Stimulated activated CD4-positive, alpha-beta T cell treated with anti-CD3 and anti-CD28 coated beads, TNF-alpha, amount 100 ng/mL, for 48 hours (primary cell): ENCODE results near the gene KCNMA1.

Experiments
- DNase-seq, 3 donors: peaks; one replicate each; pipeline ENCODE4 v3.0.0-alpha.2; 2020; ENCODE audit warnings: low read depth in 3 of 3

KCNMA1 gene

GRCh38 chr10:77212632-77213031 lies 425.0 kb downstream of the KCNMA1 start:
- DNase-seq = no peak

- no peak for DNase-seq
Observed at GRCh38 chr10:77210645-77211044, 427.0 kb downstream of the KCNMA1 start.

- DNase-seq = no peak
Observed at GRCh38 chr10:77208684-77209256, 428.8 kb downstream of the KCNMA1 start.

- no peak for DNase-seq
Observed at GRCh38 chr10:77207828-77208185, 429.8 kb downstream of the KCNMA1 start.

GRCh38 chr10:77207182-77207827 lies 430.3 kb downstream of the KCNMA1 start:
- DNase-seq = no peak

- no peak for DNase-seq
Observed at GRCh38 chr10:77205135-77205534, 432.5 kb downstream of the KCNMA1 start.

GRCh38 chr10:77204171-77204570 lies 433.4 kb downstream of the KCNMA1 start:
- DNase-seq = no peak

- DNase-seq = no peak
Observed at GRCh38 chr10:77202857-77203256, 434.8 kb downstream of the KCNMA1 start.

GRCh38 chr10:77201135-77202106 lies 436.2 kb downstream of the KCNMA1 start:
- no peak for DNase-seq

GRCh38 chr10:77197544-77197943 lies 440.1 kb downstream of the KCNMA1 start:
- no peak for DNase-seq

- no peak for DNase-seq
Observed at GRCh38 chr10:77196614-77197013, 441.0 kb downstream of the KCNMA1 start.

- no peak for DNase-seq
Observed at GRCh38 chr10:77195101-77195500, 442.5 kb downstream of the KCNMA1 start.

- no peak for DNase-seq
Observed at GRCh38 chr10:77193001-77193400, 444.6 kb downstream of the KCNMA1 start.

GRCh38 chr10:77192402-77192801 lies 445.2 kb downstream of the KCNMA1 start:
- DNase-seq = no peak

- DNase-seq = no peak
Observed at GRCh38 chr10:77191324-77192049, 446.1 kb downstream of the KCNMA1 start.

GRCh38 chr10:77190291-77190690 lies 447.3 kb downstream of the KCNMA1 start:
- DNase-seq = no peak

- no peak for DNase-seq
Observed at GRCh38 chr10:77189520-77189919, 448.1 kb downstream of the KCNMA1 start.

- DNase-seq = no peak
Observed at GRCh38 chr10:77189075-77189474, 448.5 kb downstream of the KCNMA1 start.

GRCh38 chr10:77188521-77188920 lies 449.1 kb downstream of the KCNMA1 start:
- no peak for DNase-seq

- no peak for DNase-seq
Observed at GRCh38 chr10:77188000-77188395, 449.6 kb downstream of the KCNMA1 start.

GRCh38 chr10:77187376-77187999 lies 450.1 kb downstream of the KCNMA1 start:
- no peak for DNase-seq

GRCh38 chr10:77186936-77187335 lies 450.7 kb downstream of the KCNMA1 start:
- no peak for DNase-seq
